Karpas-422 (cell line): ENCODE results near the gene HACE1. TPM values are rescaled to one million over a fixed set of nuclear protein-coding genes. Genes with fewer than 3 reads are reported as not detected.

Source experiments
- DNase-seq: peaks from one replicate; pipeline ENCODE4 v3.0.0-alpha.2; 2015
- H2AFZ ChIP-seq: fragments of 200-600 bp; sonication (generic); 2 replicates; pipeline ENCODE4 v1.6.1; 2014; ENCODE audit warnings: antibody characterized with exemption, low read length, mixed read lengths
- H3K27ac ChIP-seq: fragments of 200-600 bp; sonication (generic); 2 replicates; pipeline ENCODE4 v1.5.1; 2014; ENCODE audit warnings: mild to moderate bottlenecking, low read length, moderate library complexity
- H3K27me3 ChIP-seq: fragments of 200-600 bp; sonication (generic); 2 replicates; pipeline ENCODE4 v1.6.1; 2014; ENCODE audit warnings: low read length, mixed read lengths
- H3K36me3 ChIP-seq: fragments of 200-600 bp; sonication (generic); 2 replicates; pipeline ENCODE4 v1.6.1; 2014; ENCODE audit warnings: low read length, mixed read lengths; ENCODE audit not compliant: insufficient read depth
- H3K4me1 ChIP-seq: fragments of 200-600 bp; sonication (generic); 2 replicates; pipeline ENCODE4 v1.6.1; 2014; ENCODE audit warnings: mild to moderate bottlenecking, low read length, mixed read lengths
- H3K4me2 ChIP-seq: fragments of 200-600 bp; sonication (generic); 2 replicates; pipeline ENCODE4 v1.6.1; 2014; ENCODE audit warnings: low read length, low read depth, mild to moderate bottlenecking; ENCODE audit not compliant: poor library complexity, severe bottlenecking
- H3K4me3 ChIP-seq: fragments of 200-600 bp; sonication (generic); 2 replicates; pipeline ENCODE4 v1.5.1; 2014; ENCODE audit warnings: mild to moderate bottlenecking, antibody characterized with exemption, low read length, mixed read lengths
- H3K79me2 ChIP-seq: fragments of 200-600 bp; sonication (generic); 2 replicates; pipeline ENCODE4 v1.6.1; 2014; ENCODE audit warnings: mild to moderate bottlenecking, low read length, mixed read lengths
- H3K9ac ChIP-seq: fragments of 200-600 bp; sonication (generic); 2 replicates; pipeline ENCODE4 v1.6.0; 2014; ENCODE audit warnings: low read length
- H3K9me2 ChIP-seq: fragments of 200-600 bp; sonication (generic), shearing (Covaris generic); replicated peaks from 2 replicates; pipeline ENCODE4 v1.6.0; 2014; ENCODE audit warnings: mild to moderate bottlenecking, low read length, moderate library complexity; ENCODE audit not compliant: insufficient read depth
- H3K9me3 ChIP-seq: fragments of 300-700, 200-600 bp; sonication (generic); 2 replicates; pipeline ENCODE4 v1.6.1; 2014; ENCODE audit warnings: low read length, mixed read lengths
- H4K20me1 ChIP-seq: fragments of 200-600 bp; sonication (generic); 2 replicates; pipeline ENCODE4 v1.6.1; 2014; ENCODE audit warnings: mild to moderate bottlenecking, antibody characterized with exemption, low read length, low read depth; ENCODE audit not compliant: insufficient read depth
- total RNA-seq: library from RNA; depleted of rRNA; stranded (reverse); fragments of >200 nt; shearing (Covaris generic); gene quantifications from 2 replicates; pipeline ENCODE4 v1.2.3, GENCODE V29; 2014; ENCODE audit warnings: low replicate concordance

Gene HACE1
- total RNA-seq, 1 experiment from 2014 or later: 41.7 TPM

- Histone ChIP-seq H3K9me3 (no peaks in the 10 kb centered on the region), H3K36me3 (no peaks in the 10 kb centered on the region), H3K9ac (no peak overlapping the region), H2AFZ (no peak overlapping the region), H3K79me2 (no peaks in the 10 kb centered on the region), H3K4me3 (no peak overlapping the region), H3K4me1 (no peaks in the 10 kb centered on the region), H3K4me2 (no peak overlapping the region), H4K20me1 (no peaks in the 10 kb centered on the region), H3K27me3 (no peaks in the 10 kb centered on the region), H3K9me2 (no peaks in the 10 kb centered on the region), H3K27ac (no peak overlapping the region)
- DNase-seq: no peak
These were observed 157.4 kb downstream of the HACE1 start for GRCh38 chr6:104702126-104702841.

GRCh38 chr6:104700371-104701185 is 159.1 kb downstream of the HACE1 start:
- H3K9me2 ChIP-seq: no peaks in the 10 kb centered on the region
- no peak overlapping the region for H3K4me2 ChIP-seq
- no peak overlapping the region for H2AFZ ChIP-seq
- H3K4me1 ChIP-seq: no peaks in the 10 kb centered on the region
- H3K4me3 ChIP-seq: no peak overlapping the region
- no peaks in the 10 kb centered on the region for H3K36me3 ChIP-seq
- no peak overlapping the region for H3K27ac ChIP-seq
- no peaks in the 10 kb centered on the region for H3K27me3 ChIP-seq
- H3K9ac ChIP-seq: no peak overlapping the region
- H3K9me3 ChIP-seq: no peaks in the 10 kb centered on the region
- H4K20me1 ChIP-seq: no peaks in the 10 kb centered on the region
- H3K79me2 ChIP-seq: no peaks in the 10 kb centered on the region
- no peak for DNase-seq

GRCh38 chr6:104699593-104700329 is 160.0 kb downstream of the HACE1 start:
- H3K4me2 ChIP-seq: no peak overlapping the region
- no peaks in the 10 kb centered on the region for H3K36me3 ChIP-seq
- H3K9me2 ChIP-seq: no peaks in the 10 kb centered on the region
- no peaks in the 10 kb centered on the region for H3K4me1 ChIP-seq
- no peak overlapping the region for H3K4me3 ChIP-seq
- H3K79me2 ChIP-seq: no peaks in the 10 kb centered on the region
- H3K27ac ChIP-seq: no peak overlapping the region
- no peaks in the 10 kb centered on the region for H3K9me3 ChIP-seq
- no peak overlapping the region for H2AFZ ChIP-seq
- no peaks in the 10 kb centered on the region for H3K27me3 ChIP-seq
- H3K9ac ChIP-seq: no peak overlapping the region
- no peaks in the 10 kb centered on the region for H4K20me1 ChIP-seq
- no peak for DNase-seq

- no peak overlapping the region for H3K4me3 ChIP-seq
- H4K20me1 ChIP-seq: no peaks in the 10 kb centered on the region
- H3K27me3 ChIP-seq: no peaks in the 10 kb centered on the region
- DNase-seq: no peak
- H3K36me3 ChIP-seq: no peaks in the 10 kb centered on the region
- no peaks in the 10 kb centered on the region for H3K79me2 ChIP-seq
- H3K27ac ChIP-seq: no peak overlapping the region
- no peak overlapping the region for H3K4me2 ChIP-seq
- no peak overlapping the region for H2AFZ ChIP-seq
- no peaks in the 10 kb centered on the region for H3K9me3 ChIP-seq
- H3K9me2 ChIP-seq: no peaks in the 10 kb centered on the region
- H3K4me1 ChIP-seq: no peaks in the 10 kb centered on the region
- H3K9ac ChIP-seq: no peak overlapping the region
These were observed 160.7 kb downstream of the HACE1 start for GRCh38 chr6:104698979-104699378.

DNA sequence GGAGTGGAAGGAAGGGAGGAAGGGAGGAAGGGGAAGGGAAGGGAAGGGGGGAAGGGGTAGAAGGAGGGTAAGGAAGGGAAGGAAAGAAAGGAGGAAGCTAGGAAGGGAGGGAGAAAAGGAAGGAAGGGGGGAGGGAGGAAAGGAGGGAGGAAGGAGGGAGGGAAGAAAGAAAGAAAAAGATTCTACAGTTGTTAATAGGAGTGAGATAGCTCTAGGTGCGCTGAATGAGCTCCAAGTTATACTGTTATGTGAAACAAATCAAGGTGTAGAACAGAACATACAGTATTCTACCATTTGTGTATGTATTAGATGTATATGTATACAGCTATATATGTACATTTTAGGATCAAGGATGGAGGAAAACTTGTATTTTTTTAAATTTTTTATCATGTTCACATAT is 167.7 kb downstream of the HACE1 start:
- H3K79me2 ChIP-seq: no peaks in the 10 kb centered on the region
- H3K4me1 ChIP-seq: no peaks in the 10 kb centered on the region
- H3K4me2 ChIP-seq: no peak overlapping the region
- no peaks in the 10 kb centered on the region for H3K9me3 ChIP-seq
- no peaks in the 10 kb centered on the region for H3K36me3 ChIP-seq
- H3K9ac ChIP-seq: no peak overlapping the region
- H3K9me2 ChIP-seq: no peaks in the 10 kb centered on the region
- no peak overlapping the region for H3K4me3 ChIP-seq
- H4K20me1 ChIP-seq: no peaks in the 10 kb centered on the region
- no peak for DNase-seq
- no peaks in the 10 kb centered on the region for H3K27me3 ChIP-seq
- H3K27ac ChIP-seq: no peak overlapping the region
- H2AFZ ChIP-seq: no peak overlapping the region

DNA sequence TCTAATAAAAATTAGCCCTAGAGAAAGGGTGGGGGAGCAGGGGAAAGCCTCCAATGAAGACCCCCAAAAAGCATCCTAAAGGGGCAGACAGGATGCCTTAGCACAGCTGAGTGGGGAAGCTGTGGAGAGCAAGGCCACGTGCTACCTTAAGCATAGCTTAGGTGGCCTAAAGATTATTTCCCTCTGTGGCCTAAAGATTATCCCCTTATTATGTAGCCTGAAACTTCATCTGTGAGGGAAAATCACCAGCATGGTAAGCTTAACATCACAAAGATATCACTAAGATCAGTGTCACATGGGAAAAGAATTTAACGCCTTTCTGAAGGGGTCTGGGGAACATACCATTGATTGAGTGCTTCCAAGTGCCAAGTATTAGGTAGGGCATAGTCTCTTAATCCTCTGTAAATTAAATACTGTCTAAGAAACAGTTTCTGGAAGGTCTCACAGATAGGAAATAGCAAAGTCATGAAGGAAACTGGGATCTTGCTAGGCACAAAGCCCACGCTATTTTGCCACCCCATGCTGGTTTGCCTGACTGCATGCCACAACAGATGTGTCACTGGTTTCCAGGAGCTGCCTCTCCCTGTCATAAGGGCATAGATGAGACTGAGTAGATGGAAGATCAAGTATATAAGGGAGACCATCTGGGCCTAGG is 170.0 kb downstream of the HACE1 start:
- H3K4me2 ChIP-seq: no peak overlapping the region
- H3K9me3 ChIP-seq: no peaks in the 10 kb centered on the region
- no peaks in the 10 kb centered on the region for H3K36me3 ChIP-seq
- no peak for DNase-seq
- no peaks in the 10 kb centered on the region for H3K9me2 ChIP-seq
- H3K4me1 ChIP-seq: no peaks in the 10 kb centered on the region
- H3K27ac ChIP-seq: no peak overlapping the region
- no peaks in the 10 kb centered on the region for H3K27me3 ChIP-seq
- no peak overlapping the region for H3K9ac ChIP-seq
- no peak overlapping the region for H3K4me3 ChIP-seq
- no peaks in the 10 kb centered on the region for H3K79me2 ChIP-seq
- H2AFZ ChIP-seq: no peak overlapping the region
- H4K20me1 ChIP-seq: no peaks in the 10 kb centered on the region

DNA sequence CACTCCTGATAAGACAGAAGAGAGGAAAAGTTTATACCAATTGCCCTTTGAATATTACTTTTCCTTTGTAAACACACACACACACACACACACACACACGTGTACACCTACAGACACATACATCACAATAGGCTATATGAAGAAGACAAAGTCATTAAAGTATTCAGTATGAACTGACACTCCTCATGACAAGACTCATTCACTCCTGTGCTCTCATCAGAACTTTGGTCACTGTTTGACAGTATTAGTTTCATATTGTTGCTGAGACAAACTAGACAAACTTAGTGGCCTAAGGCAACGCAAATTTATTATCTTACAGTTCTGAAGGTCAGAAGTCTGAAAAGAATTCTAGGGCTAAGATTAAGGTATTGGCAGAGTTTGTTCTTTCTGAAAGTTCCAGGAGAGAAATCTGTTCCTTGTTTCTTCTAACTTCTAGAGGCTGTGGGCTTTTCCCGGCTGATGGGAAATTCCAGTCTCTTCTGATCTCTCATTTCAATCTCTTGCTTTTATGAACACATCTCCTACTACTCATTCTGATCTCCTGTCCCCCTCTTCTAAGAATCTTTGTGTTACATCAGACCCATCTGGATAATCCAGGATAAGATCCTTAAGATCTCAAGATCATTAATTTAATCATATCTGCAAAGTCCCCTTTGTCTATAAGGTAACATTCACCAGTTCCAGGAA is 171.3 kb downstream of the HACE1 start:
- Histone ChIP-seq H3K9ac (no peak overlapping the region), H3K9me3 (no peaks in the 10 kb centered on the region), H2AFZ (no peak overlapping the region), H3K27me3 (no peaks in the 10 kb centered on the region), H3K9me2 (no peaks in the 10 kb centered on the region), H3K27ac (no peak overlapping the region), H3K4me1 (no peaks in the 10 kb centered on the region), H3K4me2 (no peak overlapping the region), H3K79me2 (no peaks in the 10 kb centered on the region), H3K4me3 (no peak overlapping the region), H4K20me1 (no peaks in the 10 kb centered on the region), H3K36me3 (no peaks in the 10 kb centered on the region)
- DNase-seq: no peak
